ACC112 (cell line): ENCODE results near the gene FAM219A.
"Not testable (repeated sequence)": the region's sequence is repeated elsewhere in the genome, so short reads cannot be mapped to it uniquely, and the experiment has no call there.

Source experiments
- H2AFZ ChIP-seq: fragments of 200-600 bp; sonication (generic); one replicate; pipeline ENCODE4 v1.6.0; 2017; ENCODE audit warnings: antibody characterized with exemption, low read length; ENCODE audit not compliant: unreplicated experiment
- H3K27ac ChIP-seq: fragments of 200-600 bp; sonication (generic); 2 replicates; pipeline ENCODE4 v1.5.1; 2014; ENCODE audit warnings: low read depth, mild to moderate bottlenecking, antibody characterized with exemption, low read length, moderate library complexity
- H3K27me3 ChIP-seq: fragments of 200-600 bp; sonication (generic); 2 replicates; pipeline ENCODE4 v1.6.1; 2014; ENCODE audit warnings: mild to moderate bottlenecking, antibody characterized with exemption, low read length, moderate library complexity, mixed read lengths; ENCODE audit not compliant: insufficient read depth
- H3K36me3 ChIP-seq: fragments of 200-600 bp; sonication (generic); 2 replicates; pipeline ENCODE4 v1.6.1; 2016; ENCODE audit warnings: mild to moderate bottlenecking, antibody characterized with exemption, low read length, moderate library complexity, mixed read lengths; ENCODE audit not compliant: insufficient read depth
- H3K4me1 ChIP-seq: fragments of 200-600 bp; sonication (generic); one replicate; pipeline ENCODE4 v1.6.1; 2016; ENCODE audit warnings: low read length, mixed read lengths; ENCODE audit not compliant: insufficient read depth, unreplicated experiment, control insufficient read depth
- H3K4me3 ChIP-seq: fragments of 200-600 bp; sonication (generic); 2 replicates; pipeline ENCODE4 v1.5.1; 2014; ENCODE audit warnings: mild to moderate bottlenecking, low read depth, low read length
- H3K79me2 ChIP-seq: fragments of 200-600 bp; sonication (generic); one replicate; pipeline ENCODE4 v1.6.0; 2016; ENCODE audit warnings: low read length; ENCODE audit not compliant: control insufficient read depth, unreplicated experiment, insufficient read depth

Gene FAM219A

GRCh38 chr9:34370335-34370969 is 87.9 kb downstream of the FAM219A start:
- Histone ChIP-seq H3K27me3 (peaks cover 7% of the 10 kb centered on the region; the same call in 1 of the 2 replicates), H3K27ac (no peak overlapping the region), H3K4me1 (no peaks in the 10 kb centered on the region), H3K79me2 (no peaks in the 10 kb centered on the region), H3K4me3 (no peak overlapping the region), H3K36me3 (no peaks in the 10 kb centered on the region), H2AFZ (no peak overlapping the region)

- H3K27ac ChIP-seq = no peak overlapping the region
- no peaks in the 10 kb centered on the region for H3K36me3 ChIP-seq
- H3K4me1 ChIP-seq = no peaks in the 10 kb centered on the region
- H2AFZ ChIP-seq = no peak overlapping the region
- no peaks in the 10 kb centered on the region for H3K79me2 ChIP-seq
- peaks cover 7% of the 10 kb centered on the region; the same call in 1 of the 2 replicates for H3K27me3 ChIP-seq
- no peak overlapping the region for H3K4me3 ChIP-seq
These were observed 88.7 kb downstream of the FAM219A start for GRCh38 chr9:34369636-34370035.

- not testable (repeated sequence) for H2AFZ ChIP-seq, H3K27me3 ChIP-seq, H3K36me3 ChIP-seq, H3K27ac ChIP-seq, H3K4me3 ChIP-seq, H3K79me2 ChIP-seq, H3K4me1 ChIP-seq
These were observed 89.6 kb downstream of the FAM219A start for GRCh38 chr9:34368796-34369195.

- H3K27me3 ChIP-seq, H3K79me2 ChIP-seq, H3K36me3 ChIP-seq, H3K27ac ChIP-seq, H3K4me1 ChIP-seq, H3K4me3 ChIP-seq, H2AFZ ChIP-seq: not testable (repeated sequence)
These were observed 90.5 kb downstream of the FAM219A start for GRCh38 chr9:34367751-34368410.

- no peak overlapping the region for H2AFZ ChIP-seq
- no peaks in the 10 kb centered on the region for H3K4me1 ChIP-seq
- H3K4me3 ChIP-seq = no peak overlapping the region
- peaks cover 5% of the 10 kb centered on the region; the same call in 1 of the 2 replicates for H3K27me3 ChIP-seq
- H3K79me2 ChIP-seq = no peaks in the 10 kb centered on the region
- no peaks in the 10 kb centered on the region for H3K36me3 ChIP-seq
- no peak overlapping the region for H3K27ac ChIP-seq
These were observed 92.0 kb downstream of the FAM219A start for GRCh38 chr9:34366365-34366764.

- H3K27me3 ChIP-seq = no peaks in the 10 kb centered on the region
- no peaks in the 10 kb centered on the region for H3K36me3 ChIP-seq
- no peak overlapping the region for H2AFZ ChIP-seq
- no peaks in the 10 kb centered on the region for H3K4me1 ChIP-seq
- H3K4me3 ChIP-seq = no peak overlapping the region
- H3K27ac ChIP-seq = no peak overlapping the region
- no peaks in the 10 kb centered on the region for H3K79me2 ChIP-seq
These were observed 93.1 kb downstream of the FAM219A start for GRCh38 chr9:34365282-34365681.

- Histone ChIP-seq H3K27me3 (no peaks in the 10 kb centered on the region), H3K27ac (no peak overlapping the region), H3K36me3 (no peaks in the 10 kb centered on the region), H3K4me3 (no peak overlapping the region), H3K79me2 (no peaks in the 10 kb centered on the region), H3K4me1 (no peaks in the 10 kb centered on the region), H2AFZ (no peak overlapping the region)
These were observed 94.6 kb downstream of the FAM219A start for GRCh38 chr9:34363619-34364351.

- no peak overlapping the region for H2AFZ ChIP-seq
- no peaks in the 10 kb centered on the region for H3K4me1 ChIP-seq
- peaks cover 4% of the 10 kb centered on the region; the same call in 1 of the 2 replicates for H3K36me3 ChIP-seq
- no peaks in the 10 kb centered on the region for H3K79me2 ChIP-seq
- no peak overlapping the region for H3K27ac ChIP-seq
- no peak overlapping the region for H3K4me3 ChIP-seq
- H3K27me3 ChIP-seq = no peaks in the 10 kb centered on the region
These were observed 95.7 kb downstream of the FAM219A start for GRCh38 chr9:34362614-34363214.

GRCh38 chr9:34352957-34353356 is 105.4 kb downstream of the FAM219A start:
- H3K27ac ChIP-seq, H3K27me3 ChIP-seq, H3K4me3 ChIP-seq, H2AFZ ChIP-seq, H3K4me1 ChIP-seq, H3K79me2 ChIP-seq, H3K36me3 ChIP-seq: not testable (repeated sequence)

GRCh38 chr9:34352122-34352652 is 106.2 kb downstream of the FAM219A start:
- H3K4me3 ChIP-seq, H3K27me3 ChIP-seq, H3K27ac ChIP-seq, H2AFZ ChIP-seq, H3K4me1 ChIP-seq, H3K36me3 ChIP-seq, H3K79me2 ChIP-seq: not testable (repeated sequence)
